ENCODE measurements around the gene TMED3. TPM values are rescaled to one million over a fixed set of nuclear protein-coding genes. Genes with fewer than 3 reads are reported as not detected.

Gene TMED3
- total RNA-seq, 1 experiment from 2014 or later = 137 TPM

DNA sequence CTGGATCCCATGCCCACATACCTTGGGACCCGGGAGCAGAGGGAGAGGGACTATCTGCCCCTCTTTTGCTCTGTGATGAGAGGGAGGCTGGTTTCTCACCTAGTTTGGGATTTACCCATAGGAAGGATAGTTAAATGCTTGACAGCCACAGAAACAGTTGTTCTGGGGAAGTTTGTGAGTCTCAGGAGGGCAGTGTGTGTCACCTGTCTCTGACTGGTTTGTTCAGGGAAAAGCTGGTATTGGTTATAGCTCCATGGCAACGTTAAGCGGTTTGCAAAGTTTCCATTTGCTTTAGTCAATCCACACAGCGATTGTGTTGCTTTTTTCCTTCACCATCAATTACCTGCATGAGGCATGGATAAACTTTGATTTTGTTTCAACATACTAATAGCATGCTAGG lies 3.7 kb upstream of the TMED3 start:
- peaks cover 6% of the 10 kb centered on the region; the same call in 1 of the 2 replicates for H3K36me3 ChIP-seq (ENCODE audit: control insufficient read depth, insufficient read depth, low read length)
- no peak overlapping the region for H3K27ac ChIP-seq (ENCODE audit: low read length)
- no peak for ATAC-seq
- intact Hi-C loops (cut with micrococcal nuclease; ENCODE audit: unreplicated experiment) = no loop called here
- no peak for DNase-seq (ENCODE audit: low read depth, low spot score)
- BruUV-seq (replicated peaks) = no TSS peak
- ChIA-PET CTCF (interaction anchor here (0.9 kb wide), 1 partner anchor 125 kb away, joined by 4 read pairs; no protein-coding TSS in a partner anchor), POLR2A (no interaction called here)
- H3K27me3 ChIP-seq (ENCODE audit: control insufficient read depth, insufficient read depth, low read length) = peaks cover 59% of the 10 kb centered on the region
- in situ Hi-C loops (cut with HindIII; ENCODE audit: low pct_unique_long_range_greater_than_20kb, low sequenced_read_pairs) = no loop called here
- no peak overlapping the region for H3K4me3 ChIP-seq (ENCODE audit: low read depth in 2 of 2, low read length in 2 of 2)
- no peaks in the 10 kb centered on the region for H3K9me3 ChIP-seq (ENCODE audit: control insufficient read depth, insufficient read depth, low read depth, low read length)
- H3K4me1 ChIP-seq (ENCODE audit: control insufficient read depth, insufficient read depth, low read length) = peaks cover 10% of the 10 kb centered on the region; the same call in 1 of the 2 replicates
- TF ChIP-seq POLR2AphosphoS5 (IDR thresholded peaks at IDR 0.05; ENCODE audit: low read depth, low read length) (no peak), SIN3A (IDR thresholded peaks at IDR 0.05; ENCODE audit: borderline replicate concordance, insufficient read depth, low read depth, low read length) (no peak), TCF7L2 (IDR thresholded peaks at IDR 0.05; ENCODE audit: low read depth, low read length) (no peak)
- TF ChIP-seq, protein P1, sequence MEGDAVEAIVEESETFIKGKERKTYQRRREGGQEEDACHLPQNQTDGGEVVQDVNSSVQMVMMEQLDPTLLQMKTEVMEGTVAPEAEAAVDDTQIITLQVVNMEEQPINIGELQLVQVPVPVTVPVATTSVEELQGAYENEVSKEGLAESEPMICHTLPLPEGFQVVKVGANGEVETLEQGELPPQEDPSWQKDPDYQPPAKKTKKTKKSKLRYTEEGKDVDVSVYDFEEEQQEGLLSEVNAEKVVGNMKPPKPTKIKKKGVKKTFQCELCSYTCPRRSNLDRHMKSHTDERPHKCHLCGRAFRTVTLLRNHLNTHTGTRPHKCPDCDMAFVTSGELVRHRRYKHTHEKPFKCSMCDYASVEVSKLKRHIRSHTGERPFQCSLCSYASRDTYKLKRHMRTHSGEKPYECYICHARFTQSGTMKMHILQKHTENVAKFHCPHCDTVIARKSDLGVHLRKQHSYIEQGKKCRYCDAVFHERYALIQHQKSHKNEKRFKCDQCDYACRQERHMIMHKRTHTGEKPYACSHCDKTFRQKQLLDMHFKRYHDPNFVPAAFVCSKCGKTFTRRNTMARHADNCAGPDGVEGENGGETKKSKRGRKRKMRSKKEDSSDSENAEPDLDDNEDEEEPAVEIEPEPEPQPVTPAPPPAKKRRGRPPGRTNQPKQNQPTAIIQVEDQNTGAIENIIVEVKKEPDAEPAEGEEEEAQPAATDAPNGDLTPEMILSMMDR (IDR thresholded peaks at IDR 0.05) = no peak
- TF ChIP-seq, protein P2, sequence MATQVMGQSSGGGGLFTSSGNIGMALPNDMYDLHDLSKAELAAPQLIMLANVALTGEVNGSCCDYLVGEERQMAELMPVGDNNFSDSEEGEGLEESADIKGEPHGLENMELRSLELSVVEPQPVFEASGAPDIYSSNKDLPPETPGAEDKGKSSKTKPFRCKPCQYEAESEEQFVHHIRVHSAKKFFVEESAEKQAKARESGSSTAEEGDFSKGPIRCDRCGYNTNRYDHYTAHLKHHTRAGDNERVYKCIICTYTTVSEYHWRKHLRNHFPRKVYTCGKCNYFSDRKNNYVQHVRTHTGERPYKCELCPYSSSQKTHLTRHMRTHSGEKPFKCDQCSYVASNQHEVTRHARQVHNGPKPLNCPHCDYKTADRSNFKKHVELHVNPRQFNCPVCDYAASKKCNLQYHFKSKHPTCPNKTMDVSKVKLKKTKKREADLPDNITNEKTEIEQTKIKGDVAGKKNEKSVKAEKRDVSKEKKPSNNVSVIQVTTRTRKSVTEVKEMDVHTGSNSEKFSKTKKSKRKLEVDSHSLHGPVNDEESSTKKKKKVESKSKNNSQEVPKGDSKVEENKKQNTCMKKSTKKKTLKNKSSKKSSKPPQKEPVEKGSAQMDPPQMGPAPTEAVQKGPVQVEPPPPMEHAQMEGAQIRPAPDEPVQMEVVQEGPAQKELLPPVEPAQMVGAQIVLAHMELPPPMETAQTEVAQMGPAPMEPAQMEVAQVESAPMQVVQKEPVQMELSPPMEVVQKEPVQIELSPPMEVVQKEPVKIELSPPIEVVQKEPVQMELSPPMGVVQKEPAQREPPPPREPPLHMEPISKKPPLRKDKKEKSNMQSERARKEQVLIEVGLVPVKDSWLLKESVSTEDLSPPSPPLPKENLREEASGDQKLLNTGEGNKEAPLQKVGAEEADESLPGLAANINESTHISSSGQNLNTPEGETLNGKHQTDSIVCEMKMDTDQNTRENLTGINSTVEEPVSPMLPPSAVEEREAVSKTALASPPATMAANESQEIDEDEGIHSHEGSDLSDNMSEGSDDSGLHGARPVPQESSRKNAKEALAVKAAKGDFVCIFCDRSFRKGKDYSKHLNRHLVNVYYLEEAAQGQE (IDR thresholded peaks at IDR 0.05; ENCODE audit: insufficient read depth in 1 of 2, low read depth in 2 of 2, low read length in 1 of 2) = no peak

DNA sequence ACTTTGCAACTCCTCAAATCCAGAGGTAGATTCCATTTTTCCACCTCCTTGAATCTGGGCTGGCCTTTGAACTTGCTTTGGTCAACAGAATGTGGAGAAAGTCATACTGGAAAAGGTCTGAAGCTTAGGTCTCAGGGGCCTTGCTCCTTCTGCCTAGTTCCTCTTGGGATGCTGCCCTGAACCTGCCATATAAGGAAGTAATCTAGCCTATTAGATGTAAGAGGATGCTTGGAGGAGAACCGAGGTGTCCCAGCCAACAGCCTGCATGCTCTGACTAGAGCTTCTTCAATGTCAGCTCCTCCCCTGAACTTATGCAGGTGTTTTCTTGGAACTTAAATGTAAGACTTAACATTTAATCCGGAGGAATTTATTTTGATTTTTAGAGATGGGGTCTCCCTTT lies 2.0 kb upstream of the TMED3 start:
- ATAC-seq = no peak
- no peak for DNase-seq (ENCODE audit: low read depth, low spot score)
- H3K27me3 ChIP-seq (ENCODE audit: control insufficient read depth, insufficient read depth, low read length) = peaks cover 51% of the 10 kb centered on the region
- no peak overlapping the region for H3K4me3 ChIP-seq (ENCODE audit: low read depth in 2 of 2, low read length in 2 of 2)
- TF ChIP-seq TCF7L2 (IDR thresholded peaks at IDR 0.05; ENCODE audit: low read depth, low read length) (no peak), POLR2AphosphoS5 (IDR thresholded peaks at IDR 0.05; ENCODE audit: low read depth, low read length) (no peak), SIN3A (IDR thresholded peaks at IDR 0.05; ENCODE audit: borderline replicate concordance, insufficient read depth, low read depth, low read length) (no peak)
- TF ChIP-seq, protein P2 (IDR thresholded peaks at IDR 0.05; ENCODE audit: insufficient read depth in 1 of 2, low read depth in 2 of 2, low read length in 1 of 2) = no peak
- TF ChIP-seq, protein P1 (IDR thresholded peaks at IDR 0.05) = no peak
- peaks cover 10% of the 10 kb centered on the region for H3K36me3 ChIP-seq (ENCODE audit: control insufficient read depth, insufficient read depth, low read length)
- no peaks in the 10 kb centered on the region for H3K9me3 ChIP-seq (ENCODE audit: control insufficient read depth, insufficient read depth, low read depth, low read length)
- in situ Hi-C loops (cut with HindIII; ENCODE audit: low pct_unique_long_range_greater_than_20kb, low sequenced_read_pairs) (no loop called here), intact Hi-C loops (cut with micrococcal nuclease; ENCODE audit: unreplicated experiment) (no loop called here)
- ChIA-PET POLR2A (no interaction called here), CTCF (no interaction called here)
- BruUV-seq (replicated peaks) = no TSS peak
- peaks cover 12% of the 10 kb centered on the region; the same call in 1 of the 2 replicates for H3K4me1 ChIP-seq (ENCODE audit: control insufficient read depth, insufficient read depth, low read length)
- H3K27ac ChIP-seq (ENCODE audit: low read length) = no peak overlapping the region
